GM23338 (cell line): ENCODE results near the gene GRIA1. TPM values are rescaled to one million over a fixed set of nuclear protein-coding genes. Genes with fewer than 3 reads are reported as not detected.

Experiments used
- ATAC-seq: fragments of 200-7000 bp; cut with Tn5 transposase; 3 replicates; pipeline ENCODE4 v1.9.1; 2020
- DNase-seq: peaks from one replicate; pipeline ENCODE4 v3.0.0-alpha.2; 2015; ENCODE audit warnings: low spot score
- H2AFZ ChIP-seq: fragments of 200-600 bp; sonication (generic); 2 replicates; pipeline ENCODE4 v1.8.0; 2016; ENCODE audit warnings: antibody characterized with exemption, mild to moderate bottlenecking, moderate library complexity
- H3F3A ChIP-seq: fragments of 200-600 bp; sonication (generic); replicated peaks from 2 replicates; pipeline ENCODE4 v1.8.0; 2017; ENCODE audit warnings: antibody characterized with exemption, mixed run types, low read depth
- H3K27ac ChIP-seq: fragments of 200-600 bp; sonication (generic); 2 replicates; pipeline ENCODE4 v1.6.1; 2016; ENCODE audit warnings: low read depth
- H3K27me3 ChIP-seq: fragments of 200-600 bp; sonication (generic); 2 replicates; pipeline ENCODE4 v1.8.0; 2016; ENCODE audit warnings: mild to moderate bottlenecking, mixed run types, moderate library complexity; ENCODE audit not compliant: insufficient read depth
- H3K36me3 ChIP-seq: fragments of 200-600 bp; sonication (generic); 2 replicates; pipeline ENCODE4 v1.8.0; 2016; ENCODE audit warnings: mild to moderate bottlenecking; ENCODE audit not compliant: insufficient read depth
- H3K4me1 ChIP-seq: fragments of 200-600 bp; sonication (generic); 2 replicates; pipeline ENCODE4 v1.8.0; 2016; ENCODE audit warnings: mild to moderate bottlenecking, moderate library complexity; ENCODE audit not compliant: insufficient read depth
- H3K4me2 ChIP-seq: fragments of 200-600 bp; sonication (generic); 2 replicates; pipeline ENCODE4 v1.7.1; 2017; ENCODE audit warnings: mixed run types
- H3K4me3 ChIP-seq: fragments of 200-600 bp; sonication (generic); 2 replicates; pipeline ENCODE4 v1.6.1; 2016; ENCODE audit warnings: mixed run types
- H3K79me2 ChIP-seq: fragments of 200-600 bp; sonication (generic); replicated peaks from 2 replicates; pipeline ENCODE4 v1.8.0; 2017; ENCODE audit warnings: mild to moderate bottlenecking; ENCODE audit not compliant: insufficient read depth
- H3K9me2 ChIP-seq: fragments of 200-600 bp; sonication (generic); 2 replicates; pipeline ENCODE4 v1.8.0; 2017; ENCODE audit not compliant: insufficient read depth
- H4K20me1 ChIP-seq: fragments of 200-600 bp; sonication (generic); replicated peaks from 2 replicates; pipeline ENCODE4 v1.8.0; 2017; ENCODE audit warnings: mild to moderate bottlenecking; ENCODE audit not compliant: insufficient read depth
- H3K27ac Mint-ChIP-seq: 2 replicates; pipeline ENCODE4 v1.8.0; 2020; ENCODE audit warnings: inconsistent platforms, mild to moderate bottlenecking, moderate library complexity, mixed read lengths
- H3K27me3 Mint-ChIP-seq: 3 replicates; pipeline ENCODE4 v1.8.0; 2022; ENCODE audit warnings: low read depth, mild to moderate bottlenecking, moderate library complexity, mixed read lengths, inconsistent platforms; ENCODE audit not compliant: insufficient read depth, poor library complexity
- H3K36me3 Mint-ChIP-seq: 3 replicates; pipeline ENCODE4 v1.8.0; 2021; ENCODE audit warnings: low read depth, mild to moderate bottlenecking, inconsistent platforms, moderate library complexity, mixed read lengths
- H3K4me1 Mint-ChIP-seq: 3 replicates; pipeline ENCODE4 v1.8.0; 2020; ENCODE audit warnings: mild to moderate bottlenecking, inconsistent platforms, mixed read lengths
- H3K4me3 Mint-ChIP-seq: 3 replicates; pipeline ENCODE4 v1.8.0; 2021; ENCODE audit warnings: moderate library complexity, mild to moderate bottlenecking, inconsistent platforms, mixed read lengths
- H3K9me3 Mint-ChIP-seq: 3 replicates; pipeline ENCODE4 v1.8.0; 2020; ENCODE audit warnings: moderate library complexity, mild to moderate bottlenecking, inconsistent platforms, mixed read lengths
- EZH2 ChIP-seq: fragments of 200-600 bp; sonication (generic); IDR thresholded peaks from one replicate; pipeline ENCODE4 v1.8.0; 2017; ENCODE audit warnings: antibody characterized with exemption, mild to moderate bottlenecking, low read depth; ENCODE audit not compliant: unreplicated experiment
- EZH2phosphoT487 ChIP-seq: fragments of 200-600 bp; sonication (generic); IDR thresholded peaks from one replicate; pipeline ENCODE4 v1.8.1; 2018; ENCODE audit warnings: antibody characterized with exemption; ENCODE audit not compliant: unreplicated experiment
- NANOG ChIP-seq: IDR thresholded peaks from 2 replicates; pipeline ENCODE4 v1.6.1; 2016; ENCODE audit warnings: antibody characterized with exemption, borderline replicate concordance
- POLR2AphosphoS5 ChIP-seq: IDR thresholded peaks from 2 replicates; pipeline ENCODE4 v1.6.1; 2016; ENCODE audit warnings: antibody characterized with exemption, low read depth
- STAT1 ChIP-seq: IDR thresholded peaks from one replicate; pipeline ENCODE4 v1.6.1; 2016; ENCODE audit warnings: antibody characterized with exemption; ENCODE audit not compliant: unreplicated experiment
- ZNF331 ChIP-seq: fragments of 250-450 bp; sonication (Bioruptor Pico); IDR thresholded peaks from 2 replicates; pipeline ENCODE4 v1.5.0; 2020; ENCODE audit warnings: low read depth, mild to moderate bottlenecking, moderate library complexity
- polyA plus RNA-seq: library from polyadenylated mRNA; unstranded; fragments of >200 nt; fragmentation: Nextera tagmentation; extraction: Ambion mirVana; gene quantifications from 2 replicates; pipeline ENCODE4 v1.2.1, GENCODE V29; 2016
- total RNA-seq: library from RNA; depleted of rRNA; stranded (reverse); fragments of >200 nt; shearing (Covaris generic); gene quantifications from 2 replicates; pipeline ENCODE4 v1.2.3, GENCODE V29; 2014
- TF ChIP-seq, protein P1 (sequence below): IDR thresholded peaks from one replicate; pipeline ENCODE4 v1.6.1; 2018; ENCODE audit warnings: antibody characterized with exemption; ENCODE audit not compliant: unreplicated experiment
- TF ChIP-seq, protein P2 (sequence below), 2 experiments: fragments of 200-600 bp in 1 of 2; sonication (generic) in 1 of 2; conservative IDR thresholded peaks; 2 replicates each; pipeline versions ENCODE4 v1.5.1 to v1.6.1; 2016 to 2017; ENCODE audit warnings: antibody characterized with exemption in 2 of 2, low read depth in 2 of 2, mild to moderate bottlenecking in 2 of 2, moderate library complexity in 1 of 2

Gene GRIA1
- total and polyA plus RNA-seq, 2 experiments from 2014 or later: 1.0 to 1.7 TPM

DNA sequence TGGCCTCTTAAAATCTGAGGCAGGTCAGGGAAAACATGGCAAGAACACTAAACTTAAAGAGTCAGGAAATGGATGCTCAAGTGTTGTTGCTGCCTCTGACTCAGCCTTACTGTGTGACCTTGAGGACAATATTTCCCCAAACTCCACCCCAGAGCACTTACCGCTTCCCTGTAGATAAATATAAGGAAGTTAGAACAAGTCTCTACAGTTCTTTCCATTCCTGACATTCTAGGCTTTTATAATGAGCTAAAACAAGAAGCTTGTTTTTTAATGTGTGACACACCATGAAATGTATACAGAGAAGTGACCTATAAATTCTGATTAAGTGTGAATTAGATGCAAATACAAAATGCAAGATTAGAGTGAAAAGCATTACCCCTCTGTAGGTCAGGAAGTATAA is 129.3 kb downstream of the GRIA1 start:
- Histone ChIP-seq H2AFZ (no peak overlapping the region), H3K79me2 (no peaks in the 10 kb centered on the region), H3F3A (no peaks in the 10 kb centered on the region), H3K36me3 (no peaks in the 10 kb centered on the region), H3K27me3 (no peaks in the 10 kb centered on the region), H3K4me1 (no peaks in the 10 kb centered on the region; the same call in 1 of the 2 replicates), H3K4me3 (no peak overlapping the region), H3K4me2 (no peak overlapping the region), H3K9me2 (peaks cover 7% of the 10 kb centered on the region; the same call in 1 of the 2 replicates), H4K20me1 (no peaks in the 10 kb centered on the region), H3K27ac (no peak overlapping the region)
- Mint-ChIP-seq H3K4me1 (peaks cover 11% of the 10 kb centered on the region), H3K4me3 (no peak overlapping the region), H3K27ac (no peak overlapping the region), H3K36me3 (no peaks in the 10 kb centered on the region), H3K9me3 (no peaks in the 10 kb centered on the region), H3K27me3 (no peaks in the 10 kb centered on the region)
- DNase-seq (no peak), ATAC-seq (no peak)
- no peak for TF ChIP-seq STAT1
- TF ChIP-seq ZNF331: no peak
- no peak for TF ChIP-seq EZH2

DNA sequence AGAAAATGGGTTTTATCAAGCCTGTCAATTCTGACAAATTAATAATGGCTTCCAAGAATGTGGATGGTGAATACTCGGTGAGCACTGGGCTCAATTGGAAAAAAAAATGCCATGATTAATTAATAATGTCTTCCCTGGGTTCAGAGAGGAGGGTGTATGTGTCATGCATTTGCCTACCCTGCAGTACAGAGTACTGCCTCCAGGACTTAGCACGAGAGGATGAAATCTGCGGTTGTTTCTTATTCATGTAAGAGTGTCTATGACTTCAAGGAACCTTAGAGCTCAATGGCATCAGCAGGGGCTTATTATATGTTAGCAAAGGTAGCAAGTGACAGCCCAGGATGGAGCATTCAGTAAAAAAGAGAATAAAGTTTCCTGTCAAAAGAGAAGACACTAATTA is 132.7 kb downstream of the GRIA1 start:
- H3K27ac ChIP-seq: no peak overlapping the region
- DNase-seq: peak; percentile 17
- no peaks in the 10 kb centered on the region for H3K36me3 Mint-ChIP-seq
- H3K9me3 Mint-ChIP-seq: no peaks in the 10 kb centered on the region
- H3F3A ChIP-seq: no peaks in the 10 kb centered on the region
- TF ChIP-seq EZH2 (no peak), EZH2phosphoT487 (no peak), POLR2AphosphoS5 (no peak), ZNF331 (no peak), NANOG (no peak)
- TF ChIP-seq, protein P1, sequence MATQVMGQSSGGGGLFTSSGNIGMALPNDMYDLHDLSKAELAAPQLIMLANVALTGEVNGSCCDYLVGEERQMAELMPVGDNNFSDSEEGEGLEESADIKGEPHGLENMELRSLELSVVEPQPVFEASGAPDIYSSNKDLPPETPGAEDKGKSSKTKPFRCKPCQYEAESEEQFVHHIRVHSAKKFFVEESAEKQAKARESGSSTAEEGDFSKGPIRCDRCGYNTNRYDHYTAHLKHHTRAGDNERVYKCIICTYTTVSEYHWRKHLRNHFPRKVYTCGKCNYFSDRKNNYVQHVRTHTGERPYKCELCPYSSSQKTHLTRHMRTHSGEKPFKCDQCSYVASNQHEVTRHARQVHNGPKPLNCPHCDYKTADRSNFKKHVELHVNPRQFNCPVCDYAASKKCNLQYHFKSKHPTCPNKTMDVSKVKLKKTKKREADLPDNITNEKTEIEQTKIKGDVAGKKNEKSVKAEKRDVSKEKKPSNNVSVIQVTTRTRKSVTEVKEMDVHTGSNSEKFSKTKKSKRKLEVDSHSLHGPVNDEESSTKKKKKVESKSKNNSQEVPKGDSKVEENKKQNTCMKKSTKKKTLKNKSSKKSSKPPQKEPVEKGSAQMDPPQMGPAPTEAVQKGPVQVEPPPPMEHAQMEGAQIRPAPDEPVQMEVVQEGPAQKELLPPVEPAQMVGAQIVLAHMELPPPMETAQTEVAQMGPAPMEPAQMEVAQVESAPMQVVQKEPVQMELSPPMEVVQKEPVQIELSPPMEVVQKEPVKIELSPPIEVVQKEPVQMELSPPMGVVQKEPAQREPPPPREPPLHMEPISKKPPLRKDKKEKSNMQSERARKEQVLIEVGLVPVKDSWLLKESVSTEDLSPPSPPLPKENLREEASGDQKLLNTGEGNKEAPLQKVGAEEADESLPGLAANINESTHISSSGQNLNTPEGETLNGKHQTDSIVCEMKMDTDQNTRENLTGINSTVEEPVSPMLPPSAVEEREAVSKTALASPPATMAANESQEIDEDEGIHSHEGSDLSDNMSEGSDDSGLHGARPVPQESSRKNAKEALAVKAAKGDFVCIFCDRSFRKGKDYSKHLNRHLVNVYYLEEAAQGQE: no peak
- TF ChIP-seq, protein P2, sequence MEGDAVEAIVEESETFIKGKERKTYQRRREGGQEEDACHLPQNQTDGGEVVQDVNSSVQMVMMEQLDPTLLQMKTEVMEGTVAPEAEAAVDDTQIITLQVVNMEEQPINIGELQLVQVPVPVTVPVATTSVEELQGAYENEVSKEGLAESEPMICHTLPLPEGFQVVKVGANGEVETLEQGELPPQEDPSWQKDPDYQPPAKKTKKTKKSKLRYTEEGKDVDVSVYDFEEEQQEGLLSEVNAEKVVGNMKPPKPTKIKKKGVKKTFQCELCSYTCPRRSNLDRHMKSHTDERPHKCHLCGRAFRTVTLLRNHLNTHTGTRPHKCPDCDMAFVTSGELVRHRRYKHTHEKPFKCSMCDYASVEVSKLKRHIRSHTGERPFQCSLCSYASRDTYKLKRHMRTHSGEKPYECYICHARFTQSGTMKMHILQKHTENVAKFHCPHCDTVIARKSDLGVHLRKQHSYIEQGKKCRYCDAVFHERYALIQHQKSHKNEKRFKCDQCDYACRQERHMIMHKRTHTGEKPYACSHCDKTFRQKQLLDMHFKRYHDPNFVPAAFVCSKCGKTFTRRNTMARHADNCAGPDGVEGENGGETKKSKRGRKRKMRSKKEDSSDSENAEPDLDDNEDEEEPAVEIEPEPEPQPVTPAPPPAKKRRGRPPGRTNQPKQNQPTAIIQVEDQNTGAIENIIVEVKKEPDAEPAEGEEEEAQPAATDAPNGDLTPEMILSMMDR (conservative IDR thresholded peaks at IDR 0.05; ENCODE audit: low read depth in 2 of 2): 0 out of 4 replicates have a peak, but pooled peaks of 1 of the 2 experiments have one; percentile 25
- H3K4me3 ChIP-seq: no peak overlapping the region
- H3K79me2 ChIP-seq: no peaks in the 10 kb centered on the region
- H3K9me2 ChIP-seq: peaks cover 7% of the 10 kb centered on the region; the same call in 1 of the 2 replicates
- no peaks in the 10 kb centered on the region for H3K36me3 ChIP-seq
- no peak overlapping the region for H2AFZ ChIP-seq
- H3K4me1 ChIP-seq: no peaks in the 10 kb centered on the region; the same call in none of the 2 replicates
- peaks cover 6% of the 10 kb centered on the region for H3K27me3 Mint-ChIP-seq
- no peaks in the 10 kb centered on the region for H4K20me1 ChIP-seq
- H3K27ac Mint-ChIP-seq: no peak overlapping the region; the same call in 1 of the 2 replicates
- no peak; the same call in 2 of the 3 replicates for ATAC-seq
- H3K4me1 Mint-ChIP-seq: peaks cover 18% of the 10 kb centered on the region
- H3K27me3 ChIP-seq: no peaks in the 10 kb centered on the region
- H3K4me2 ChIP-seq: no peak overlapping the region
- no peak overlapping the region for H3K4me3 Mint-ChIP-seq
